Activated T-cell treated with anti-CD3 and anti-CD28 coated beads, Interleukin-2, amount 50 U/mL, for 1 hour (primary cell): ENCODE data around the gene F2.

Source experiments
- DNase-seq: peaks from one replicate; pipeline ENCODE4 v3.0.0-alpha.2; 2020

Gene F2

DNA sequence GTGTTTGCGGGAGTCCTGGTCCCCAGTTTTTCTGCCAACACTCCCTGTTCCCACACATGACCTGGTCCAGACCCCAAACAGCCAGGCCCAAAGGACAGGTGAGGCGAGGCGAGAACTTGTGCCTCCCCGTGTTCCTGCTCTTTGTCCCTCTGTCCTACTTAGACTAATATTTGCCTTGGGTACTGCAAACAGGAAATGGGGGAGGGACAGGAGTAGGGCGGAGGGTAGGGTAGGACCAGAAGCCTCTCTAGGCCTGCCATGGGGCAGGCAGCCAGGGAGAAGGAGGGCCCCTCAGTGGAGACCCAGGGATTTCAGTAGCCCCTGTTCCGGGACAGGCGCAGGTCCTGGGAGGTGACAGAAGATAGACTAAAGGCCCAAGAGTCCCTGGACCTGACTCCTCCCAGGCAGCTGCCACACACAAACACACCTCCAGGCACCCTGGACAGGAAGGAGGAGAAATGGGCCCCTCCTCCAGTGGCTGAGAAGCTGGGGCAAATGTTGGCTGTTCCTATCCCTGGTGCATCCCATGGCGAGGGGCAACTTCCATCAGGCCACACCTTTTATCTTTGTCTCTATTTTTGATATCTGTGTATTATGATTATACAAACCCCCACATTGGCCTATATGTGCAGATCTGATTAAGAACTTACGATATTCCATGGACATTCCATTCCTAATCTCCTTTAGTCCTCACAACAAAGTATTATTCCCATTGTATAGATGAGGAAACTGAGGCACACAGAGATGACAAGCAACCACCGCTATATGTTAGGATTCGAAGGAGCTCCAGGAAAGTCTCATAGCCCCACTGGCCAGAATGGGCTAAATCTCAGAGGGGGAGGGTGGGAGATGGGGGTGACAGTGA is 626 bp upstream of the F2 start:
- DNase-seq, result no peak

DNA sequence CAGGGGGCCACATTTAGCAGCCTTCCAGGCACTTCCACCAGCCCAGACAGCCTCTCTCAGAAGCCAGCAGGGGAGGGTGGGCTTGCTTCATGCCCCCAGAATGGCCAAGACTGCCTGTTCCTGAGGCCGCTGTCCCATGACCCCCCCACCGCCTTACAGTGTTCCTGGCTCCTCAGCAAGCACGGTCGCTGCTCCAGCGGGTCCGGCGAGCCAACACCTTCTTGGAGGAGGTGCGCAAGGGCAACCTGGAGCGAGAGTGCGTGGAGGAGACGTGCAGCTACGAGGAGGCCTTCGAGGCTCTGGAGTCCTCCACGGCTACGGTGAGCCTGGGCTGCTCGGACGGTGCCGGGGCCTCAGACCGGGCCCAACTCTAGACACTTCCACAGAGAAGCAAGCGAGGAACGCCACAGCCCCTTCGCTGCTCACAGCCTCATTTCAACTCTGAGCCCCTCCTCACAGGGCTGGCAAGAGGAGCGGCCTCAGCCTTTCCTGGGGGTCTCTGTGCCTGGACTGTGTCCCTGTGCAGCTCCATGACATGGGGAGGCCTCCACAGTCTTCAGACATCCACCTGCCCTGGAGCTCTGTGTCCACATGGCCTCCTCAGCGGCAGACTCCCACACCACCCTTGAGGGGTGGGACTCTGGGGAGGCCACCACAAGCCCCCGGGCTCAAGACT is 668 bp downstream of the F2 start:
- no peak for DNase-seq

DNA sequence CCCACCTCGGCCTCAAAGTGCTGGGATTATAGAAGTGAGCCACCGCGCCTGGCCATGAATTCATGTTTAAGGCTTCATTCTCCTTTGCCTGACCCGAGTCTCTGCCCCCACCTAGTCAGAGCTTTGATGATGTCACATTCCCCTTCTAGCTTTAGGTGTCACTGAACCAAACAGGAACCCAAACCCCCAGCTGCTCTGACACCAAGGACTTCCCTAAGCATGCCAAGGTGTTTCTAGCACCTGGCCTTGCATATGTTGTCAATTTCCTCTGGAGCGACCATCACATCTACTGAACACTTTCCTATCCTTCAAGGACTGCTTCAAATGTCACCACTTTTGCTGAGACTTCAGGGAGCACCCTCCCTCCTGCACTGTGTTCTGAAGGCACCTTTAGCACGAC is 2.3 kb downstream of the F2 start:
- DNase-seq, result no peak

DNA sequence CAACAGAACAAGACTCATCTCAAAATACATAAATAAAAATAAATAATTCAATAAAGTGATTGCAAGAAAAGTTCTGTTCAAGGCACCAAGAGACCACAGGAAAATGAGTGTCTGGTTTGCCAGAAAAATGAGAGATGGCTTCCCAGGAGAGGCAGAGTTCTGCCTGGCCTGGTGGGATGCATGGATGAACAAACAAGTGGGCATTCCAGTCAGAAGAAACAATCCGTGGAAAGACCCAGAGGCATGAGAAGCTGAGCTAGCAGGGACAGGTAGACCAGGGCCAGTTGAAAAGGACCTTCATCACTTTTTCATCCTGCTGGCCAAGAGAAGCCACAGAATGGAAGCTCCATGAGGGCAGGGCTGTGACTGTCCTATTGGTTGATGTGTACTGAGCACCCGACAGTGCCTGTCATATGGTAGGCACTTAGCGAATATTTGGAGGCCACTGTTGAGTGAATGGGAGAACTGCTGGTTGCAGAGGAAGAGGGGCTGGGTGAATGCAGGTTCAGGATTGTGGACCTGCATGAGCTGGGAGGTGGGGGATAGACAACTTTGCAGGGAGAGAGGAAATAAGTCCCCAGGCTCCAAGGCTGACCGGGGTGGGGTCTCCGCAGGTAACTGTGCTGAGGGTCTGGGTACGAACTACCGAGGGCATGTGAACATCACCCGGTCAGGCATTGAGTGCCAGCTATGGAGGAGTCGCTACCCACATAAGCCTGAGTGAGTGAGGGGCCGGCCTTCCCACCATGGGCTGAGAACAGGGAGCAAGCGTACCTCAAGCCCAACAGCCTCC is 3.7 kb downstream of the F2 start:
- DNase-seq, result no peak

DNA sequence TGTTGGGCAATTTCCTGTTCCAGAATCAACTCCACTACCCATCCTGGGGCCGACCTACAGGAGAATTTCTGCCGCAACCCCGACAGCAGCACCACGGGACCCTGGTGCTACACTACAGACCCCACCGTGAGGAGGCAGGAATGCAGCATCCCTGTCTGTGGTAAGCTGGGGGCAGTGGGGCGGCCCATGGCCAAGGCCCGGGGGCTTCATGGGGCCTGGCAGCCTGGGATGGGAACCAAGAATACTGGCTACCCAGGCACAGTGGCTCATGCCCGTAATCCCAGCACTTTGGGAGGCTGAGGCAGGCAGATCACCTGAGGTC is 4.3 kb downstream of the F2 start:
- DNase-seq, result no peak

DNA sequence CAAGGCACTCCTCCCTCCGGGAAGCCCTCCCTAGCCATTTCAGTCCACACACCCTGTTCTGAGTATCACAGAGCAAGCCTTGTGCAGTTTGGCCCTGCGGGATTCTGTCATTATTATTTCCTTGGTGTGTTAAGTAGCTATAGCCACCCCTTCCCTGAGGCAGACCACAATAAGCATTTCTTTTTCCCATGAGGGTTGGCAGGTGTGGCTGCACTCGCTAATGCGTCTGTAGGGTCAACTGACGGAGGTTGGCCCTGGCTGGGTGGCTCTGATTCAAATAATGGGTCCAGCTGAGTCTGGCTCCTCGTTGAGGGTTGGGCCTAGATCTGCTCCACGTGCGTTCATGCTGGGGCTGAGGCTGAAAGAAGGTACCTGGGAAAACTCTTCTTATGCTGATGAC is 5.1 kb downstream of the F2 start:
- no peak for DNase-seq

DNA sequence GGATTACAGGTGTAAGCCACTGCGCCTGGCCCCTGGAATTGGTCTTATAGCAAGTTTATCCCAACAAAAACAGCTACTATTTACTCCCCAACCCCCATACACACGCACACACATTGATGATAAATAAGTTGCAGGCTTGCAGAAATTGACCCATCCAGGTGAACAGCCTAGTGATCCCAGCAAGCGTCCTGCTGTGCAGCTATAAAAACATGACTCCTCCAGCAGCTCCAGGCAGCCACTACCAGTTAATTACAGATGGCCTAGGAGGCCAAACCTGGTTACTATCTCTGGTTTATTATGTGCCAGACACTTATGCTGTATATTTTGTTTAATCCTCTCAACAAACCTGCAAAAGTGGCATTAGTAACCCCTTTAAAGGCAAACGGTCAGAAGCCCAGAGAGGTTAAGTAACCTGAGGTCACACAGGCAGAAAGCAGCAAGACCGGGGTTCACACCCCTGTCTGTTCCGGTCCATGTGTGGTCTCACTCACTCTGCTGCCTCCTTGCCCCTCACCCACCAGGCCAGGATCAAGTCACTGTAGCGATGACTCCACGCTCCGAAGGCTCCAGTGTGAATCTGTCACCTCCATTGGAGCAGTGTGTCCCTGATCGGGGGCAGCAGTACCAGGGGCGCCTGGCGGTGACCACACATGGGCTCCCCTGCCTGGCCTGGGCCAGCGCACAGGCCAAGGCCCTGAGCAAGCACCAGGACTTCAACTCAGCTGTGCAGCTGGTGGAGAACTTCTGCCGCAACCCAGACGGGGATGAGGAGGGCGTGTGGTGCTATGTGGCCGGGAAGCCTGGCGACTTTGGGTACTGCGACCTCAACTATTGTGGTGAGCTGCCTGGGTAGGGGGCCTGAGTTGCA is 6.6 kb downstream of the F2 start:
- no peak for DNase-seq

DNA sequence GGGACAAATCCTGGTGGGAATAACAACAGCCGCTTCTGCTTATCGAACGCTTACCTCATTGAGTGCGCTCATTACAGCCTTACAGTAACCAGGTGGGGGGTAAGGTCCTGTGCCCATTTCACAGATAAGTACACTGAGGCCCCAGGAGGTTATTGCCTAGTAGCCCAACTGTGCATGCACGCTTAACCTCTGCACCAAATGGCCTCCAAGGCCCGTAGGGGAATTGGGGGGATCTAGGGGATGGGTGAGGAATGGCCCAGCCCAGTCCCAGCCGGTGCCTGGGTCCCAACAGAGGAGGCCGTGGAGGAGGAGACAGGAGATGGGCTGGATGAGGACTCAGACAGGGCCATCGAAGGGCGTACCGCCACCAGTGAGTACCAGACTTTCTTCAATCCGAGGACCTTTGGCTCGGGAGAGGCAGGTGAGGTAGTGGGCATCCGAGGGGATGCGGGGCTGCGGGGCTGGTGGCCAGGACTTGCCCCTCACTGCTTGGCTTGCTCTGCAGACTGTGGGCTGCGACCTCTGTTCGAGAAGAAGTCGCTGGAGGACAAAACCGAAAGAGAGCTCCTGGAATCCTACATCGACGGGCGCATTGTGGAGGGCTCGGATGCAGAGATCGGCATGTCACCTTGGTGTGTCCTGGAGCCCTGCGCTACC is 7.3 kb downstream of the F2 start:
- no peak for DNase-seq

DNA sequence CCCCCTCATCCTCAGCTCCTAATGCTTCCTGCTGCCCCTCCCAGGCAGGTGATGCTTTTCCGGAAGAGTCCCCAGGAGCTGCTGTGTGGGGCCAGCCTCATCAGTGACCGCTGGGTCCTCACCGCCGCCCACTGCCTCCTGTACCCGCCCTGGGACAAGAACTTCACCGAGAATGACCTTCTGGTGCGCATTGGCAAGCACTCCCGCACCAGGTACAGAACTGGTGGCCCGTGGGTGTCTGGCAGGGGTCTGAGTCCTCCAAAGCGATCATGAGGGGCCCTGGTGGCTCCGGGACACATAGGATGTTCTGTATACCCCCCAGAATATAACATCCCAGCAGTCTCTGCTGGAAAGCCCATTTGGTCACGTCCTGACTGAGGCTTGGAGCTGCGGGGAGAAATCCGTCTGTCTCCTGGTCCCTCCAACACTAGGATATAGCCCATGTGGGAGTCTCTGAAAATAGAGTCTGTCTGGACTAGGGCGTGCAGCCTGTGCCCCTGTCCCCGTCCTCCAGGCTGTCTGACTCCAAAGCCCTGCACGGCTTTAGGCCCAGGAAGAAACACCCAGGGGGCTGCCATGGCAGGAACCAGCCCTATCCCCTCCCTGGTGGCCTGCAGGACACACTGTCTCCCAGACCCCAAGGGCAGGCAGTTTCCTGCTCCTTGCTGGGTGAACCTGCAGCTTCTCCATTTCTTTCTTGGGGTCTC is 9.1 kb downstream of the F2 start:
- DNase-seq, result no peak

DNA sequence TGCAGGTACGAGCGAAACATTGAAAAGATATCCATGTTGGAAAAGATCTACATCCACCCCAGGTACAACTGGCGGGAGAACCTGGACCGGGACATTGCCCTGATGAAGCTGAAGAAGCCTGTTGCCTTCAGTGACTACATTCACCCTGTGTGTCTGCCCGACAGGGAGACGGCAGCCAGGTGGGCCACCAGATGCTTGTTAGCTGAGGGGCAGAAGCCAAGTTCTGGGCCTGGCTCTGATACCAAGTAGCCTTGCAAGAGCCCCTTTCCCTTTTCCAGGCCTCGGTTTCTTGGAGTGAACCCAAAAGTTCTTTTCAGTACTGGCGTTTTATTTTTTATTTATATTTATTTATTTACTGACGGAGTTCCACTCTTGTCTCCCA is 9.6 kb downstream of the F2 start:
- DNase-seq, result no peak

DNA sequence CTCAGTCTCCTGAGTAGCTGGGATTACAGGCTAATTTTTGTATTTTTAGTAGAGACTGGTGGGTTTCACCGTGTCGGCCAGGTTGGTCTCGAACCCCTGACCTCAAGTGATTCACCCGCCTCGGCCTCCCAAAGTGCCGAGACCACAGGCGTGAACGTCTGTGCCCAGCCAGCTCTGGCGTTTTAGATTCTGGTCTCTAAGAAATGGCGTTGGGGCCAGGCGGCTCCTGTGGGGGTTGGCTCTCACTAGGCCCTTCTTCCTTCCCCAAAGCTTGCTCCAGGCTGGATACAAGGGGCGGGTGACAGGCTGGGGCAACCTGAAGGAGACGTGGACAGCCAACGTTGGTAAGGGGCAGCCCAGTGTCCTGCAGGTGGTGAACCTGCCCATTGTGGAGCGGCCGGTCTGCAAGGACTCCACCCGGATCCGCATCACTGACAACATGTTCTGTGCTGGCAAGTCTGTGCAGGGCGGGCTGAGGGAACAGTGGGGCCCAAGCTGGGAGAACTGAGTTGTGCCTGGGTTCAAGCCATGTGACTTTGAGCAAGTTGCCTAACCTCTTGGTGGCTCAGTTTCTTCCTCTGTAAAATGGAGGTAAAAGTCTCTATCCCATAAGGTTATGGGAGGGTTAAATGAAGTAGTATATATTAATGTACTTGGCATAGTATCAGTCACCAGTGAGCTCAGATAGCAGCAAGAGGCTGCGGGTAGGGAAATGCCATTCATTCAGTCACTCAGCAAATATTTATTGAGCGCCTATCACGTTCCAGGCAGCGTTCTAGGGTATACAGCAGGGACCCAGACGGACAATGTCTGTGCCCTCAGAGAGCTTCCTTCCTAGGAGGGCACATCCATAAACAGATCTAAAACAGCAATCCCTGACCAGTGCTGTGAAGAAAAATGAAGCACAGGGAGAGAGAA is 10.4 kb downstream of the F2 start:
- DNase-seq, result no peak

DNA sequence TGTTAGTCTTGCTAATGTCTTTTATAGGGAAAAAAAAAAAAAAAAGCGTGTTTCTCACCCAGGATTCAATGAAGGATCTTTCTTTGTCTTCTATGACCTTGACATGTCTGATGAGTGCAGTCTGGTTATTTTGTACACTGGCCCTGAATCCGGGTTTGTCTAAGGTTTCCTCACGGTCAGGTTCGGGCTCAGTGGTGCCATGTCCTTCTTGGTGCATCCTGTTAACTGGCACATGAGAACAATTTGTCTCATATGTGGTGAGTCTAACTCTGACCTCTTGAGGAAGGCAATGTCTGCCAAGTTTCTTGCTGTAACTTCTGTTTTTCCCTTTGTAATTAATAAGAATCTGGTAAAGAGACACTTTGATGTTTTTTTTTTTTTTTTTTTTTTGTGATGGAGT is 12.5 kb downstream of the F2 start:
- no peak for DNase-seq

DNA sequence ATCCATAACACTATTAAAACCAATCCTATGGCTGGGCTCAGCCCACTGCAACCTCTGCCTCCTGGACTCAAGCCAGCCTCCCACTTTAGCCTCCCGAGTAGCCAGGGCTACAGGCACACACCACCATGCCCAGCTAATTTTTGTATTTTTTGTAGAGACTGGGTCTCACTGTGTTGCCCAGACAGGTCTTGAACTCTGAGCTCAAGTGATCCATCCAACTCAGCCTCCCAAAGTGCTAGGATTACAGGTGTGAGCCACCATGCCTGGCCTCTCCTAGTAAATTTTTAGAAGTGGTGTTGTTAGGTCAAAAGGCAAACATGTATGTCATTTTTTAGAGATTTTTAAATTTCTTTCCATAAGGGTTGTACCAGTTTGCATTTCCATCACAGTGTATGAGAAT is 14.2 kb downstream of the F2 start:
- DNase-seq, result no peak

DNA sequence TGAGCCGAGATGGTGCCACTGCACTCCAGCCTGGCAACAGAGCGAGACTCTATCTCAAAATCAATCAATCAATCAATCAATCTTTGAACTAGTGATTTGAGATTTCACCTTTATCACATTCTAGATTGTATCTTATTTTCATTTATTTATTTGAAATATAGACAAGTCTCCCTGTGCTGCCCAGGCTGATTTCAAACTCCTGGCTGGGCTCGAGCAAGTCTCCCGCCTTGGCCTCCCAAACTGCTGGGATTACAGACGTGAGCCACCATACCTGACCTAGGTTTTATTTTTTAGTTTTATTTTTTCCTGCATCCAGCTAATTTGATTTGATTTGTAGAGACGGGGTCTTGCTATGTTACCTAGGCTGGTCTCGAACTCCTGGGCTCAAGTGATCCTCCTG is 17.1 kb downstream of the F2 start:
- DNase-seq, result no peak

DNA sequence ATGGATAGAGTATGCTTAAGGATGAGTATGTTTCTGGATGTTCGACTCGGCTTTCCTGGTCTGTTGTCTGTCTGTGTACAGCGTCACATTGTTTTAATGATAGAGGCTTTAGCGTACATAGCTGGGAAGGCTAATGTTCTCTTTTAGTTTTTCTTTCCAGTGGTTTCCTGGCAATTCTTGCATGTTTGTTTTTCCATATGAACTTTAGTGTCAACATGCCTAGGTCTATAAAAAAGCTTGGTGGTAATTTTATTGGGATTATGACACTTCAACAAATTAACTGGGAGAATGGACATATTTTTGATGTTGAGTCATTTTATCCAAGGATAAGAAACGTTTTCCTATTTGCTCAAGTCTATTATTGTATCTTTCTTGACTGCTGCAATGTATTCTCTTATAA is 17.6 kb downstream of the F2 start:
- no peak for DNase-seq

DNA sequence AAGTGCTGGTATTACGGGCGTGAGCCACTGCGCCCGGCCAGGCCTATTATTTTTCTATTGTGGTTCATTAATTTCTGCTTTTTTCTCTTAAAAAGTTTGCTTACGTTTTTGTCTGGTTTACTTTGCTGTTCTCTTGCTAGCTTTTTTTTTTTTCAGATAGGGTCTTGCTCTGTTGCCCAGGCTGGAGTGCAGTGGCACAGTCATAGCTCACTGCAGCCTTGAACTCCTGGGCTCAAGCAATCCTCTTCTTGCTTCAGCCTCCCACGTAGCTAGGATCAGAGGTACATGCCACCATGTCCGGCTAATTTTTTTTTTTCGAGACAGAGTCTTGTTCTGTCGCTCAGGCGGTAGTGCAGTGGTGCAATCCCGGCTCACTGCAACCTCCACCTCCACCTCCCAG is 18.7 kb downstream of the F2 start:
- no peak for DNase-seq

DNA sequence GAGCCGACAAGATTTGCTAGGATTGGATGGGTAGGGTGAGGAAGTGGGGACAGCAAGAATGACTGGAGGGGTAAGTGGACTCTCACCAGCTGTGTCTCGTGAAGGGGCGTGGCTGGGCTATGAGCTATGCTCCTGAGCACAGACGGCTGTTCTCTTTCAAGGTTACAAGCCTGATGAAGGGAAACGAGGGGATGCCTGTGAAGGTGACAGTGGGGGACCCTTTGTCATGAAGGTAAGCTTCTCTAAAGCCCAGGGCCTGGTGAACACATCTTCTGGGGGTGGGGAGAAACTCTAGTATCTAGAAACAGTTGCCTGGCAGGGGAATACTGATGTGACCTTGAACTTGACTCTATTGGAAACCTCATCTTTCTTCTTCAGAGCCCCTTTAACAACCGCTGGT is 19.9 kb downstream of the F2 start:
- DNase-seq, result no peak

DNA sequence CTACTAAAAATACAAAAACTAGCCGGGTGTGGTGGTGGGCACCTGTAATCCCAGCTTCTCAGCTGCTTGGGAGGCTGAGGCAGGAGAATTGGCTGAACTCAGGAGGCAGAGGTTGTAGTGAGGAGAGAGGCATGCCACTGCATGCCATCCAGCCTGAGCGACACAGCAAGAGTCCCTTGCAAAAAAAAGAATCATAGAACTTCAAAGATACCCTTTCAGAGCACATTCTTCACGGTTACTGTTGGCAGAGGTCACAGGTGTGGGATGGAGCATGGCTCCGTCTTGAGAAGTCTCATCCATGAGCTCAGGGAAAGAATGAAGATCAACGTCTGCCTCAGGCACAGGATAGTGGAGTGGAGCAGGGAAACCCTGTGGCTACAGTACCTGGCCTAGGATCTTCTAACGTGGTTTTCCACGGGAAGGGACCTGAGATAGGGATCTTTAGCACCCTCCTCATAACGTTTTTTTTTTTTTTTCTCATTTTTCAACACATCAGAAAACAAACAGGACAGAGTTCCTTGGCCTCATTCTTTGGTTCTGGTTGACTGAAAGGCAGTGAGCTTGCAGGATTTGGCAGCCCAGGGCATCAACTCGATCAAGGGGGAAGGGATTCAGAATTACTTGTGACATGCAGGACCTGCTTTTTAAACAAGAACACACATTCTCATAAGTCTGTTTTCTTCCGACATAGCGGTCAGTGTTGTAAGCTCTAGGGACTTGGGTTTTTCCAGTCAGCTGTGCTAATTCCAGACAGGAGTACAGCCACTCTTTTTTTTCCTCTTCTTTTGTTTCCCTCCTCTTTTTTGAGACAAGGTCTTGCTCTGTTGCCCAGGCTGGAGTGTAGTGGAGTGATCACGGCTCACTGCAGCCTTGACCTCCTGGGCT is 22.8 kb downstream of the F2 start:
- DNase-seq, result no peak

DNA sequence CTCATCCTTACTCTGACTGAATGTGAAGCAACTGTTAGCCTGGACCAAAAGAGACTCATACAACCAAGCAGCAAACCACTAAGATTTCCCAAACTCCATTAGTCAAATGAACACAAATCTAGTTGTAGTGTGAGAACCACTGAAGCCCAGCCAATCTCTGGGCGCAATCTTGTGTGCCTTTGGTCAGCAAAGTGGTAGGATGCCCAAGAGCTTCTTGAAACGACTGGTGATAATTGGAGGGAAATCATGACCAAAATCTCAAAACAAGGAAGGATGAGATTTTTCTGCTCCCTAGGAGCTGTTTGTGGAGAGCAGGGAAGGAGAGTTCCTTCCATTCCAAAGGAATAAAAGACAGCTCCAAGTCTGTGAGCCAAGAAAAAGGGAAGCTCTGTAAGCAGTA is 24.0 kb downstream of the F2 start:
- DNase-seq, result no peak
